Esophagus squamous epithelium (tissue), 4 donors: ENCODE results near the gene ZNF516.

ENCODE experiments used
- CTCF ChIP-seq, 6 experiments: fragments of 450-650 bp in 4 of 6; fragments of 200-600 bp in 2 of 6; sonication (generic) in 2 of 6; IDR thresholded peaks; one replicate each; pipeline ENCODE4 v1.5.1; 2016 to 2019; ENCODE audit warnings: antibody characterized with exemption in 6 of 6, mild to moderate bottlenecking in 4 of 6, moderate library complexity in 4 of 6
- POLR2A ChIP-seq, 4 donors: fragments of 450-650 bp; IDR thresholded peaks; one replicate each; pipeline ENCODE4 v1.6.1; 2017; ENCODE audit warnings: antibody characterized with exemption in 4 of 4, mild to moderate bottlenecking in 4 of 4, moderate library complexity in 3 of 4

DNA sequence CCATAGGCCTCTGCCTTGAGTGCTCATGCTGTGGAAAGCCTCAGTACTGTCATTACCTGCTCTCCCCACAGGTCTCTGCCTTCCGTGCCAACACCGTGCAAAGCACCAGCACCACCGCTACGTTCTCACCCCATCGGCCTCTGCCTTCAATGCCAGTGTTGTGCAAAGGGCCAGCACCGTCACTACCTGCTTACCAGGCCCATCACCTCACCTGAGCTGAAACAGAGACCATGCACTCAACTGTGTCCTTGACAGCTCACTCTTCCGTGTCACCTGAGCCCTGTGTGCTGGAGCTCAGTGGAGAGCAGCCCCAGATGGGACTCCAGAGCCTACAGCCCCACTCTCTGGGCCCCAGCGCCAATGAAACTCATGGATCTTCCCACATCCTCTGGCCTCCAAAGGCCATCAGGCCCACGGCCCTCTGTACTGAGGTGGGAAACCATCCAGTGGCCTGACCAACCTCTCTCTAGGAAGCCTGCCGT, 62.7 kb downstream of the ZNF516 start:
- TF ChIP-seq CTCF (IDR thresholded peaks at IDR 0.05) (no peak), POLR2A (IDR thresholded peaks at IDR 0.05) (no peak)
